GM19240 (cell line): Measurements from ENCODE around the gene DTNB.

Experiments
- DNase-seq: peaks from one replicate; pipeline ENCODE4 v3.0.0; 2011; ENCODE audit warnings: low spot score; ENCODE audit not compliant: insufficient read length

DTNB gene

DNA sequence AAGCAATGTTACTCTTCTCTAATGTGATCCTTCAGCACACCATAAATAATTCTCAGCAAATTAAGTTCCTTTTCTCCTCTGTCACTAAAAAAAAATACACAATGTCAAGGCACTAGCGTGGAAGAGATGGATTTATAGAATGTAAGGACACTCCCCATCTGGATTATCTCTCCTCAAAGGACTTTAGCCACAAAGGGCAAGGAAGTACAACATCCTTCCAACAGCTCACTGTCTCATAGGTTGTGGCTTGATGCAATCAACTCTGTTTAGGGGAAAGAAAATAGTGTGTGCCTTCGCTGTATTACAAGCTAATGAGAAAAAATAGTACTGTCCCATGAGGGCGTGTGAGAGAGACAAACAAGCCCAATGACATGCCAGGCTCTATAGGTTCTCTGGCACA lies 202.6 kb downstream of the DTNB start:
- DNase-seq, result no peak

DNA sequence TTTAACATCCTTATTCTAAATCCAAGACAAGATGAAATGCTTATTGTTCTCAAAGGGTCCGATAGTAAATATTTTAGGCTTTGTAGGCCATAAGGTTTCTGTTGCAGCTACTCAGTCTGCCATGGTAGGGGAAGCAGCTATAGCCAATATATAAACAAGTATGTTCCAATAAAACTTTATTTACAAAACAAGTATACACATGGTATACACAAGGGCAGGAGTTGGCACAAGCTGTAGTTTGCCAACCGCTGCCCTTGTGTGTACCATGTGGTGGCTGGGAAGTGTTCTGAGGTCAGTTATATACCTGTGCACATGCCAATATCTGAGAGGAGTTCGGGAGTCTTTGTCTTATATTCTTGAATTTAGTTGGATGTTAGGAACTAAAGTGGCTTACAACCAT lies 205.6 kb downstream of the DTNB start:
- DNase-seq, result no peak

DNA sequence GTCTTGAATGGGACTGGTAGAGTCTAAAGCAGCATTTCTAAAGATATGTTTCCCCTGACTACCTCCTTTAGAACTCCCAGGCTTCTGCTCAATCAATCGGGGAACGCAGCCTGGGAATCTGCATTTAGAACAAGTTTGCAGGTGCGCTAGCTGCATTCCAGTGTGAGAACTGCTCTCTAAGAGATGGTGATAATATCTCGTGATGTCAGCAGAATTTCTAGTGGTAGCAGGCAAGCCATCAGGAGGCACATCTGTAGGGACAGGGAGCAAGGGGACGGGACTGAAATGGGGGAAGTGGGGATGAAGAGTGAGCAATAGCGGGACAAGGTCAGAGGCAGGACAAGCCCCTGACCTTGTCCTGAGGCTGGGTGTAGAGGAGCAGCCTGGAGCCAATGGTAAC lies 211.4 kb downstream of the DTNB start:
- no peak for DNase-seq

DNA sequence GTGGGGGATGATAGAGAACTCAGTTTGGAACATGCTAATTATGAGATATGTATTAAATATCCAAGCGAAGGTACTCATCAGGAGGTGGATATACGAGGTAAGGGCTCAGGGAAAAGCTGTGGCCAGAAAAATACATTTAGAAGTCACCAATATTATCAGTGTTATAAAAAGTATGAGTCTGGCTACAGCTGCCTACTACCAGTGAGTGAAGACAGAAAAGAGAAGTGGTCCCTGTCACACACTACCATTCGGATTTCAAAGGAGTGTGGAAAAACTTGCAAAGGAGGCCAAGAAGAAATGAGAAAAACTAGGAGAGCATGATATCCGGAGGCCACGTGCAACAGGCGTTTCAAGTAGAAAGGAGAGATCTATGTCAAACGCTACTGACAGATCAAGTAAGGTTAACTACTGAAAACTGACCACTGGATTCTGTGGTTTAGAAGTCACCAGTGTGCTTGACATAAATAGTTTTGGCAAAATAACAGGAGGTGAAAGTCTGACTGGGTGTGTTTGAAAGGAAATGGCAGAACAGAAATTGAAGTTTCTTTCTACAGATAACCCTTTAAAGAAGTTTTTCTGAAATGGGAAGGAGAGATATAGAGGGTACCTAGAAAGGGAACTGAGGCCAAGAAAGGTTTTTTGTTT lies 213.0 kb downstream of the DTNB start:
- DNase-seq, result no peak

DNA sequence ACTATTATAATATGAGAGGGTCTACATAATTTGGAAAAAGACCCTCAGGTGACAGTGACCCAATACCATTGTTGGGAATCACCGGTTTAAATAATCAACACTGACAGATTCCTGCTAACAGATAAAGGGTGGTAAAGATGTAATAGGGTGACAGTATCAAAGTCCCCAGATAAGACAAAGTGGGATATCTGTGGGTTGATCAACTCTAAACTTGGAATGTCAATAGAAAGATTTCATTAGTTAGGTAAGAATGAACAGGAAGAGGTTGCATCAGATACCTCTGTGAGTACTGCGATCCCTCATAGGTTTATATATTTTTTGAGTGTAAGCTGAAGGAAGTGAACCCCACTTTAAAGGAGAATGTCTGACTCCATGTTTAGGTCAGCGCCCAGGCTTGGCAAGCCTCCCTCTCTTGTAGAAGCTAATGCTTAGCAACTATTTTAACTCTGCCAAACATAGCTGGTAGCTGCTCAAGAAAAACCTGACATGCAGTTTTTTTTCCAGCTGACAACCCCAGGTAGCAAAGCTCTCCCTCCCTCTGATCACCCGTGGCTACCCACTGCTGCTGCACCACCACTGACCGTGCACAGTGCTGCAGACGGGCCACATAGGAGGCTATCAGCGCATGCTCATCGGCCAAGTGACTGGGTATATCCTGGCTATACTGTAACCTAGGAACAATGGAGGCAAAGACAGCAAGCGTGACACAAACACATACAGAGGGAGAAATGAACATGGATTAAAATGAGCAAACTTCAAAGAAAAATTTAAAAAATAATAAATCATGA lies 218.4 kb downstream of the DTNB start:
- DNase-seq, result no peak

DNA sequence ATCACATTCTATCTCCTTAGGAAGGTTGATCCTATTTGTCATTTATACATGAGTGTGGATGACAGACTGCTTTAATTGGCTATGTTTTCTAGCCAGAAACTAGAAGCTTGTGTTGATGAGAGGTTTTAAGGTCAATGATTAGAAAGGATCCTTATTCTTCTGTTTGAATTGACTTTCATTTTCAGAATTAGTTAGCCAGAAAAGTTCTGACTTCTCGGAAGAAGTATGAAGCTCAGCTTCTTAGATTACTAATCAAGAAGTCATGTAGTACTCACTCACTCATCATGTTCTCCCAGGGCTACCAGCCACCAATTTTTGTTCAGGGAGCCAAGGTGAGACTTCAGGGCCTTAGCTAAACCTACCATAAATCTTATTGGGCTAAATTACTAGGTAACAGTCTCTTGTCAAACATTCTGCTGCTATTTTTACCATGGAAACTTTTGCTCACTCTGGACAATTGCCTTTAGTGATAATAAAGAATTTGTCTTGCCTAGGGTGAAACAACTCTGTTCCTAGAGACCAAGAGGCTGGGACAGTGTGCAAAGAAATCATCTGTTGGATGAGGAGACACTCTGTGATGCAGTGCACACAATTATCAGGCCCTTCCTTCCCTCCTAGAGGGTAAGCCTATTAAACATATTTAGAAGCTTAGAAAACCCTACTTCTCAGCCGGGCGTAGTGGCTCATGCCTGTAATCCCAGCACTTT lies 220.0 kb downstream of the DTNB start:
- DNase-seq, result peak; percentile 27

DNA sequence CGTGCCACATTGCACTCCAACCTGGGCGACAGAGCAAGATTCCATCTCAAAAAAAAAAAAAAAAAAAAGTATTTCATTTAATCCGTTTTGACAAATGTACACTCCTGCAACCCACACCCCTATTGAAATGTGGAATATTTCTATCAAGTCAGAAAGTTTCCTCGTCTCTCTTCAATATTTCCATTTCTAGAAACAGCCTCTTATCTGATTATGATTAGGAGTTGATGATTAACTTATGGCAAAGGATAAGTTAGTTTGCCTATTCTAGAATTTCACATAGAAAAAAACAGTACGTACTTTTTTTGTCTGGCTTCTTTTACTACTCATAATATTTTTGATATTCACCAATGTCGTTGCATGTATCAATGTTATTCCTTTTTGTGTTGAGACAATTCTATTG lies 224.6 kb downstream of the DTNB start:
- no peak for DNase-seq

DNA sequence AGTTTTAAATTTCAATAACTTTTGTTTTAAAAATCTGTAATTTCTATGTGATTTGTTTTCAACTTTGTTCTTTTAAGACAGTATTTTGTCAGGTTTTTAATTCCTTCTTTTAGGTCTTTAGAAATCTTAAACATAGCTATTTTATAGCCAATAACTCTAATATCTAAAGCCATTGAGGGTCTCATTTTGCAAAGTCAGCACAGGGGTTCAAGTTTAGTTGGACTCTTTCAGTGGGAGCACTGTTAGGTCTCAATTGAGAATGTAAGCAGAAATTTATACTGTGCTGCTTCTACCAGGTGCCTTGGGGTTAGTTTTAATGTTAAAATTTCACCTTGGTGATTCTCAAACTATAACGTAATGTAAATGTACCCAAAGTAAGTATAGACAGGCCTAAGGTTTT lies 226.4 kb downstream of the DTNB start:
- no peak for DNase-seq

DNA sequence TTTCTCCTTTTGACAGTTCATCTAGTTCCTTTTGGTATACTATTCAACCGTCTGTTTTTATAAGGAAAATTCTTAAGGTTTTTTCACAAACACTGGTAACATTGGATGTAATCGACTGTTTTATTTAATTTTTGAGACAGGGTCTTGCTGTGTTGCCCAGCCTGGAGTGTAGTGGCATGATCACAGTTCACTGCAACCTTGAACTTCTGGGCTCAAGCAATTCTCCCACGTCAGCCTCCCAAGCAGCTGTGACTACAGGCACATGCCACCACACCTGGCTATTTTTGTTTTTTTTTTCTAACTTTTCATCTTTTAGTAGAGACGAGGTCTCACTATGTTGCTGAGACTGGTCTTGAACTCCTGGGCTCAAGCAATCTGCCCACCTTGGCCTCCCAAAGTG lies 227.3 kb downstream of the DTNB start:
- DNase-seq, result no peak

DNA sequence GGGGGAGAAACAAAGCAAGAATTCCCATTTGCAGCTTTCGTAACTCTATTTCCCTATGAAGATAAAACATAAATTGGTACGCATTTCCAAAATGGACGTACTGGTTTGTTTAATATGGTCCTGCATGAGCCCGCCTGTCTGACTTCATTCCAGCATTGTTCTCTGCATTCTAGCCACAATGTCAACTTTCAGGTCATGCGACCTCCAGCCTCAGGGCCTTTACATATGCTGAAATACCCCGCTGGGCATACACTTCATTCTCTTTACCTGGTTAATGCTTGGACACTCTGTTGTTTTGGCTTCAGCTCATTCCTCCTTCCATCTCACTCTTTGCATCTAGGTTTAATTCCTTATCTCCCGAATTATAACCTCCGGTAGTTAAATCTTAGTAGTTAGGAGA lies 227.9 kb downstream of the DTNB start:
- no peak for DNase-seq

DNA sequence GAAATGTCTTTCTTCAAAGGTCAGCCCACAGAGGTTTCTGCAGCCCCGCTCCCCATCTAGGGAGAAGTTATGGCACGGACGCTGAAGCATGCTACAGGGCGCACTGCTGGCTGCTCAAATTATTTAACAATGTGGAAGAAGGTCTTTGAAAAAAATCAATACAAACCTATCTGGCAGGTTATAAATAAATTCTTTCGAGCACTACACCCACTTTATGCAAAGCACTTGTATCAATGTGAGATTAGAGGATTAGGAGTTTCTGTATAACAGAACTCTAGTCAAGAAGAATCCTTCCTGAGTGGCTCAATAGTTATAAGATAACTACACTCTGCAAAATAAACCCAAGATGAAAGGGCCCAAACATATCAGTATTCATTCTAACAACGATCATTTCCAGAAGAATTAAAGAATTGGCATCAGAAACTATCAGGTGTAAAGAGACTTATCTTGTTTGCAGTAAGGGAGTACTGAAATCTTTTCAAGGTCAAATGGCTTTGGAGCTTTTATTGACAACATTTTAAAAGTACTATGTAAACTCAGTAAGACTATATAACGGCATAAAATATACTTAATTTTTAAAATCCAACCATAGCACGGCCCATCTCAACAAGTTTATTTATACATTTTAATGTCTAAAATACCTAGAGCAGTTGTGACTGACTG lies 228.6 kb downstream of the DTNB start:
- DNase-seq, result no peak

DNA sequence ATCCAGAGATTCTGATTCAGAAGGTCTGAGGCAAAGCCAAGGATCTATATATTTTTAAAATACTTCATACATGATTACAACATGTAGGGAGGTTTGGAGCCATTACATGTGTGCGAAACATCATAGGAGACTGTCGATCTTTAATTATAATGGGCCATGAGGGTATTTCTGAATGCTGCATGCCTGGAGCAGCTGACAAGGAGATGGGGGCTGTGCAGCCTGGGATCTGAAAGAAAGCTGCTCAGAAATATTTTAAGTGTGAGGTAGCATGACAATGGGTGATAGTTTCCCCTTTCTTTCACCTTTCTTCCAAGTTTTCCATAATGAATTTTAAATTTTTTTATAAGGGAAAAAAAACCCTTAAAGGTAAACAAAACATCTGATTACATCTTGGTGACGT lies 229.6 kb downstream of the DTNB start:
- DNase-seq, result no peak

DNA sequence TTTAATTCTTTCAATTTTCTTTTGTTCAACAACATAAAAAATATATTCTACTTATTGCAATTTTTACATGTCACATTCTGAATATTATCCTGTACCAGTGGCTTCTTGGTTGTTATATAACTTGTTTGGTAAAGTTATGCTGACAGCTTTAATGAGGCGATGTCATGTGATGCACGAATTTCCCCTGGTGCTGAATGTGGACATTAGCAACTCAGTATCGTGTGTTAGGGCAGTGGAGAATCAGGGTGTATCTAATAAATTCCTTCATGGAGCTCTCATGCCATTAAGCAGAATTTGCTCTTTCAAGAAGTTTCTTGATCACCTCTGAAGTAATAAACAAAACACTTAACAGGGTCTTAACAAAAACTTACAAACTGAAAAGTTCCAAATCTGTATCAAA lies 232.0 kb downstream of the DTNB start:
- no peak for DNase-seq

DNA sequence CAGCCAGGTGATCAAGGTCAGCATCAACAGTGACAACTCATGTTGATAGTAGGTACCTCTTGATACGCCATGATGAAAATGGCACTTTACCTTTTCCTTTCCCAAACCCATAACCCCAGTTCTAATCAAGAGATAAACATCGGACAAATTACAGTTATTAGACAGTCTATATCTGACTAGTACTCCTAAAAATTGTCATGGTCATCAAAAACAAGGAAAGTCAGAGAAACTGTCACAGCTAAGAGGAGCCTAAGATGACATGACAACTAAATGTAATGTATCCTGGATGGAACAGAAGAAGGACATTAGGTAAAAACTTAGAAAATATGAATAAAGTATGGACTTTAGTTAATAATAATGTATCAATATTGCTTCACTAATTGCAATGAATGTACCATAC lies 234.6 kb downstream of the DTNB start:
- DNase-seq, result no peak

DNA sequence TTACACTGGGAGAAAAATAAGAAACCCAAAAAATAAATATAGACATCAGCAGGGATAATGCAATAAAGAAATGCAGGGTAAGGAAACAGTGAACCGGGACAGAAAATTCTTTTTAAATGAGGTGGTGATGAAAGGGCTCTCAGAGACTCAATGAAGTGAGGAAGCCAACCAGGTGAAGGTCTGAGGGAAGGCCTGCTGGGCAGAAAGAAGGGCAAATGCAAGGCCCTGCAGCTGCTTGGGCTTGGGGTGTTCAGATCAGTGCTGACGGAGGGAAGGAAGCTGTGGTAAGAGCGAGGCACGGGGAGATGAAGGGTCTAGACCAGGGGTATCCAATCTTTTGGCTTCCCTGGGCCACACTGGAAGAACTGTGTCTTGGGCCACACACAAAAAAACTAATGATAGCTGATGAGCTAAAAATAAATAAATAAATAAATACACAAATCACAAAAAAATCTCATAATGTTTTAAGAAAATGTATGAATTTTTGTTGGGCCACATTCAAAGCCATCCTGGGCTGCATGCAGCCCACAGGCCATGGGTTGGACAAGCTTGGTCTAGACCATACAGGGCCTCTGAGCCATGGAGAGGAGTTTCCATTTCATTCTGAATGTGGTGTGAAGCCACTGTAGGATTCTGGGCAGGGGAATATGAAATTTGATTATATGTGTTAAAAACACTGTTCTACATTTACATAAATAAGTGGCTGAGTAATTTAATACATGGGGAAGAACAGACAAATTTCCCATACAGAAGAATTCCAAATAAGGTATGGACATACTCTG lies 235.3 kb downstream of the DTNB start:
- no peak for DNase-seq

DNA sequence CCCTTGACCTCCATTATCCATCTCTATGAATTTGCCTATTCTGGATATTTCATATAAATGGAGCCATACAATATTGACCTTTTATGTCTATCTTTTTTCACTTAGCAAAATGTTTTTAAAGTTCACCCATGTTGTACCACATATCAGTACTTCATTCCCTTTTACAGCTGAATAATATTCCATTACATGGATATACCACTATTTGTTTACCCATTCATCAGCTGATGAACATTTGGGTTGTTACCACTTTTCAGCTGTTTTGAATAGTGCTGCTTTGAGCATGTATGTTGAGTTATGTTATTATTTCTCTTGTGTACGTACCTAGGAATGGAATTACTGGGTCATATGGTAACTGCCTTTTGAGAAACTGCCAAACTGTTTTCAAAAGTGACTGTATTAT lies 238.0 kb downstream of the DTNB start:
- DNase-seq, result no peak

DNA sequence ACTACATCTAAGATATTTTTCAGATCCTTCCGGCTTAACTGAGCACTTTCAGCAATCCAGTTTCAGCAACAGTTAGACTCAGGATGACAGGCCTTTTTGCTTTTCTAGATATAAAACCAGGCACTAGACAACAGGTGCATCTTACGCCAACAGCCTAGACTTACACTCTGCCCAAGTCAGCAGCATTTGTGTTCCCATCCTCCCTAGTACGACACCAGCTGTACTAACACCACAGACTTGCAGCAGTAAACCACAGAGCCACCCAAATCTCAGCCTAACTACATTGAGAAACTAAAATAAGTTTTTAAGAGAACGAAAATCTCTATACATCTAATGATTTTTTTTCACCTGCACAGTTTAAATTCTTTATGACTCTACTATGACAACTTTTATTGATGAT lies 241.8 kb downstream of the DTNB start:
- no peak for DNase-seq

DNA sequence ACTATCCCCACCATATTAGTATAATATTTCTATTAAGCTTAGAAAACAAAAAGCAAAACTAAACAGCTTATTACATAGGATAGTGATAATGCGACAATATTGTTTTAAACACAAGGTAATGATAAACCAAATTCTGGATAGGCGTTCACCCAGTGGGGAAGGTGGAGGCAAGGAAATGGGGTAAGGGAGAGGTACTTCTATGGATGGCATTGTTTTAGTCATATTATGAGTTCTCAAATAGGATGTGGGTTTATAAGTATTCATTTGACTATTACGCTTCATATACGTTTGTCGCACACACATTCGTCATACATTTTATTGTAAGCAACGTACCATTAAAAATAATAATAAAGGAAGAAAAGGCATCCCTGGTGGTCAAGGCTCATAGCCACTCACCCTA lies 242.8 kb downstream of the DTNB start:
- DNase-seq, result no peak

DNA sequence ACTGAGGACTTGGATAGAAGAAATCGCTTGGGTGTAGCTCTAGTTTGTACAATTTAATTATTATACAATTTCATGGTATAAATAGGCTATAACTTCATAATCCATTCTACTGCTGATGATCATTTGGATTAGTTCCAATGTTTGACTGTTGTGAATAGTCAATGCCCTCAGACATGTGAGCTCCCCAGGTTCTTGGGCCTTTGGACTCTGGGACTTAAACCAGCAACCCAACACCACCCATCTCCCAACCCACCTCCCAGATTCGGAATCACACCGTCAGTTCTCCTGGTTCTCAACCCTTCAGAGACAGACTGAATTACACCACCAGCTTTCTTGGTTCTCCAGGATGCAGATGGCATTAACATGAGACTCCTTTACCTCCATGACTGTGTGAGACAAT lies 247.1 kb downstream of the DTNB start:
- DNase-seq, result no peak

DNA sequence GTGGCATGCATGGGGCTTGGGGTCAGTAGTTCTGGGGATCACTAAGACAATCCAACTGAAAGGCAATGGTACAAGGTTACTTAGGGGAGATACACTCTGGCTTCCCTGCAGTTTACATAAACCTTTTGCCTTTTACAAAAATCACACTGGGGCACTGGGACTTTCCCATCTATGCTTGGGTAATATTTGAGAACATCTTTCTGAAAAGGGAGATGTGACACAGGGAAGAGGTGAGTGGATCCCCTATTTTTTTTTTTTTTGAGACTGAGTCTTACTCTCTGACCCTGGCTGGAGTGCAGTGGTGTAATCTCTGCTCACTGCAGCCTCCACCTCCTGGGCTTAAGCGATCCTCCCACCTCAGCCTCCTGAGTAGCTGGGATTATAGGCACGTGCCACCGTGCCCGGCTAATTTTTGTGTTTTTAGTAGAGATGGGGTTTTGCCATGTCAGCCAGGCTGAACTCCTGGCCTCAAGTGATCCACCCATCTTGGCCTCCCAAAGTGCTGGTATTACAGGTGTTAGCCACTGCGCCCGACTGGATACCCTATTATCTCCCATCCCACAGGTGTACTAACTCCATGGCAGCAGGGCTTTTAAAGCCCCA lies 248.8 kb downstream of the DTNB start:
- DNase-seq, result no peak

DNA sequence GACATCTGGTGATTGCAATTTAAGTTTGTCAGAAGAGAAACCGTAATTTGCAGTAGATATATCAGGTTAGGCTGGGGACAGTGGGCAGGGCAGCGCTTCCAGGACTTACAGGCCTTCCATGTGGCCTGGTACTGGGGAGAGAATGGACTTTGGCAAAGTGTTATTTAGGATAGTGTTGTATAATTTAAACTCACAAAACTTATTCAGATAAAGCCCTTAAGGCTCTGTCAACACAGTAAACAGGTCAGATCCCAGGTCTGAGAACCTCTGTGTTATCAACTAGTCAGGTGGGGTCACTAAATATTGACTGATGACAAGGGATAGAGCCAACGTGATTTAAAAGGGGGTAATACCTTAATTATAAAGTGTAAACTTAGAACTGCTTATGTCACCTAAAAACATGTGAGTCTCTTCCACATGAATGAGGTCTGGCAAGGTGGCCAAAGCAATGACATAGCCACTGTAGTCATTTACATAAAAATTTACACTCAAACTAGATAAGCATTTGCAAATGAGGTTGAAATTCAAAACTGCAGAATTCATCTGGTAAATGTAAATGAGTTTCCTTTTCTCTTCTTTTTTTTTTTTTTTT lies 251.5 kb downstream of the DTNB start:
- DNase-seq, result no peak
